ENCODE results near the gene RBMS1.

GRCh38 chr2:160494201-160494644 lies 616 bp upstream of the RBMS1 start:
- TF ChIP-seq CTCF (IDR thresholded peaks at IDR 0.05) (no peak), POLR2AphosphoS5 (IDR thresholded peaks at IDR 0.05) (no peak), POLR2A (IDR thresholded peaks at IDR 0.05) (no peak)
